SK-N-DZ (cell line): ENCODE measurements around the gene STBD1. TPM values are rescaled to one million over a fixed set of nuclear protein-coding genes. Genes with fewer than 3 reads are reported as not detected.
"Not testable (repeated sequence)": the region's sequence is repeated elsewhere in the genome, so short reads cannot be mapped to it uniquely, and the experiment has no call there.

Experiments used
- DNase-seq: peaks from one replicate; pipeline ENCODE4 v3.0.0-alpha.2; 2015; ENCODE audit warnings: low spot score
- polyA plus RNA-seq, 2 experiments: library from polyadenylated mRNA; depleted of rRNA; stranded (reverse); fragments of >200 nt; gene quantifications; 2 replicates each; pipeline ENCODE4 v1.2.3, GENCODE V29; 2014

Gene STBD1
- polyA plus RNA-seq (2014; cell fraction: cytosol; rRNA removed), result not detected in 2 replicates
- not detected in 2 replicates for polyA plus RNA-seq (2014; cell fraction: nucleus; rRNA removed)

GRCh38 chr4:76305971-76306881 is at the start of gene STBD1:
TSS of gene STBD1 (plus strand) at chr4:76306733. CDS start at chr4:76306770, 37 bp downstream.
- peak; percentile 24 for DNase-seq

GRCh38 chr4:76256968-76257367 is 49.6 kb upstream of the STBD1 start:
- no peak for DNase-seq

- DNase-seq, result no peak
Measured at GRCh38 chr4:76257824-76258223, 48.7 kb upstream of the STBD1 start.

DNA sequence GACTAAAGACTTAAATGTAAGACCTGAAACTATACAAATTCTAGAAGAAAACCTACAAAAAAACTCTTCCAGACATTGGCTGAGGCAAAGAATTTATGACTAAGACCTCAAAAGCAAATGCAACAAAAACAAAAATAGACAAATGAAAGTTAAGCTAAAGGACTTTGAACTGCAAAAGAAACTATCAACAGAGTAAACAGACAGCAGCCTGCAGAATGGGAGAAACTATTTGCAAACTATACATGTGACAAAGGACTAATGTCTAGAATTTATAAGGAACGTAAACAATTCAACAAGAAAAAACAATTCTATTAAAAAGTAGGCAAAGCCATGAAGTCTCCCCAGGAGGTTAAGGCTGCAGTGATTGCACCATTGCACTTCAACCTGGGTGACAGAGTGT is 46.0 kb upstream of the STBD1 start:
- no peak for DNase-seq

- no peak for DNase-seq
Measured at GRCh38 chr4:76265631-76266218, 40.8 kb upstream of the STBD1 start.

- DNase-seq, result no peak
Measured at GRCh38 chr4:76266627-76267026, 39.9 kb upstream of the STBD1 start.

DNA sequence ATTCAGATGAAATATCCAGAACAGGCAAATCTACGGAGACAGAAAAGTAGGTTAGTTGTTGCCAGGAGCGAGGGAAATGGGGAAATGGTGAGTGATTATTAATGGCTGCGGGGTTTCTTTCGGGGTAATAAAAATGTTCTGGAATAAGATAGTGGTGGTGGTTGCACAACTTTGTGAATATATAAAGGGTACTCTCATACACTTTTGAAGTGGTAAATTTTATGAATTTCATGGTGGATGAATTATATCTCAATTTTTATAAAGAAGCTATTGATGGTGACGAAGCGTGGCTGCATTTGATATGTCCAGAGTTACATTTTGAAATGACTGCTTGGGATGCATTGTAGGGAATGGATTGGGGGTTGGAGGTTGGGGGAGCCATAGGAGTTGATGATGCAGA is 38.7 kb upstream of the STBD1 start:
- DNase-seq, result no peak

- no peak for DNase-seq
Measured at GRCh38 chr4:76270244-76271175, 36.0 kb upstream of the STBD1 start.

- DNase-seq, result no peak
Measured at GRCh38 chr4:76271248-76271647, 35.3 kb upstream of the STBD1 start.

DNA sequence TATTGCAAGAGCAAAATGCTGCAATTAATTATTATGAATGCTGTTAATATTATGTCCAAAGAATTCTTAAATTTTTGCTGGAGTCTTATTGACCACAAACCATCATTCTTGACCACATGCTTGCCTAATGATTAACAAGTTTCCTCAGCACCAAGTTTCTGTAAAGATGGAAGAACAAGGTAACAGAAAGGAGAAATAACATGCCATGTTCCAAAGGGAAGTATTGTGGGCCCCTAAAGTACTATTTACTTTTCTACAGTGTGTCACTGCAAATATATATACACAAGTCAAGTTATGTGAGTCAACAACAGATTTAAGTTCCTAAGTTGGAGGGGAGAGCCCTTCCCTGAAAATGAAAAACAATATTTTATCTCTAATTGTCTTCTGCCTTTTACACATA is 34.5 kb upstream of the STBD1 start:
- no peak for DNase-seq

- no peak for DNase-seq
Measured at GRCh38 chr4:76272582-76272981, 34.0 kb upstream of the STBD1 start.

- DNase-seq, result no peak
Measured at GRCh38 chr4:76272999-76273398, 33.5 kb upstream of the STBD1 start.

DNA sequence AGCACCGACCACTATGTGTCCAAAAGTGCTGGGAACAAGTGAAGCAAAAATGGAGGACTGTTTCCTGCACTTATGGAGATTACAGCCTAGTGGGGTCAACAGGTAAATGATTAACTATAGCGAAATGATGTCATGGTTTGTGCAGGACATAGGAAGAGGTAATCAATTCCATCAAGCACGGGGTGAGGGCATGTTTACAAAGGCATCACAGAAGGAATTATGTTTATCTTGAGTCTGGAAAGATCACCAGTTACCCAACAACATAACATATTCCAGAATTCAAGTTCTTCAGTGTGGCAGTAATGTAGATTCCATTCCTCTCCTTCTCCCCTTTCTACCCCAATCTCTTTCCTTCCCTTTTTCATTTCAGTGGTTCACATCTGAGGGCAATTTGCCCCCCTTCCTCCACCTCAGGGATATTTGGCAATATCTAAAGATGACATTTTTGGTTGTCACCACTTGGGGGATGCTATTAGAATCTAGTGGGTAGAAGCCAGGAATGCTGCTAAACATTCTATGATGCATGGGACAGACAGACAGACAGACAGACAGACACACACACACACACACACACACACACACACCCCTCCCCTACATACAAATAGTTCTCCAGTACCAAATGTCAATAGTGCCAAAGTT is 30.9 kb upstream of the STBD1 start:
- DNase-seq, result no peak

- no peak for DNase-seq
Measured at GRCh38 chr4:76276813-76277212, 29.7 kb upstream of the STBD1 start.

GRCh38 chr4:76277667-76278066 is 28.9 kb upstream of the STBD1 start:
- no peak for DNase-seq

- no peak for DNase-seq
Measured at GRCh38 chr4:76278583-76278982, 27.9 kb upstream of the STBD1 start.

DNA sequence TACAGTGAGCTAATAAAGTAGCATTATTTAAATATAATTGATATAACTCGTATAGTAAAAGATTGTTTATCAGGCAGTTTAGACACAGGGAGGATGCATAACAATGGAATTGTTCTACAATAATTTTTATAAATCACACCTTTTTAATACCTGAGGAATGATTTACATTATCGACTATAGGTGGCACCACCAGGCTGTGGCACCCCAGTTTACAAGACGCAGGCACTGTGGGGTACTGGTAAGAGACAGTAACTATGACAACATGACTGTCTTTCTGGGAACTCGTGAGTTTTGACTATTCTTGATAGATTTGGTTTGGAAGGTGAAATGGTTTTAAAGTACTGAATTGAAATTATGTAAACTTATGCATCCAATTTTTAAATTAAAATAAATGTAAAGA is 27.1 kb upstream of the STBD1 start:
- no peak for DNase-seq

GRCh38 chr4:76280488-76281441 is 25.8 kb upstream of the STBD1 start:
- no peak for DNase-seq

DNA sequence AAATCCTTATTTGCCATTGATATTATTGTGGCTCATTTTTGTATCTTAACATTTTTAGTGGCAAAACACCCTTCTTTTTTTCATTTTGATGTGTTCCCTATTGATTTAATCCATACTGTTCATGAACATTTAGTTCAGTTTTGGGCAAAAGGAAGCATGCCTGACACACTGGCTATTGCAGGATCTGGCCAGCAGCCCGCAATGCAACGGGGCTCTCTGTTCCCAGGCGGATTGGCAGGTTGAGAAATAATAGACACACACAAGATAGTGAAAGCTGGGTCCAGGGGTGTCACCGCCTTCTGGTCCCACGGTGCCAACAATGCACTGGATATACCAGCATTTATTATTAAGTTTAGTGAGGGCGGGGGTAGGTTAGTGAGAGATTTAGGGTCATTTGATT is 24.9 kb upstream of the STBD1 start:
- not testable (repeated sequence) for DNase-seq
